M059J (cell line): ENCODE results near the gene SMIM36. TPM values are rescaled to one million over a fixed set of nuclear protein-coding genes. Genes with fewer than 3 reads are reported as not detected.
"Not testable (repeated sequence)": the region's sequence is repeated elsewhere in the genome, so short reads cannot be mapped to it uniquely, and the experiment has no call there.

ENCODE experiments used
- DNase-seq: peaks from one replicate; pipeline ENCODE4 v3.0.0-alpha.2; 2012; ENCODE audit warnings: low read depth
- total RNA-seq: library from RNA; depleted of rRNA; stranded (reverse); fragments of >200 nt; shearing (Covaris generic); gene quantifications from 2 replicates; pipeline ENCODE4 v1.2.3, GENCODE V29; 2014; rRNA removed

SMIM36 gene
- total RNA-seq, result not detected in 2 replicates

GRCh38 chr17:55510986-55511721 is at the start of gene SMIM36:
Gene SMIM36, minus strand, starts transcription at chr17:55511452.
- DNase-seq, result no peak

GRCh38 chr17:55555772-55556171 is 44.5 kb upstream of the SMIM36 start:
- DNase-seq, result no peak

GRCh38 chr17:55549140-55549539 is 37.9 kb upstream of the SMIM36 start:
- DNase-seq, result peak; percentile 50

- no peak for DNase-seq
Observed at GRCh38 chr17:55546991-55547664, 35.9 kb upstream of the SMIM36 start.

GRCh38 chr17:55546481-55546880 is 35.2 kb upstream of the SMIM36 start:
- DNase-seq, result no peak

GRCh38 chr17:55545806-55546205 is 34.6 kb upstream of the SMIM36 start:
- no peak for DNase-seq

GRCh38 chr17:55543709-55544108 is 32.5 kb upstream of the SMIM36 start:
- no peak for DNase-seq

- DNase-seq, result peak; percentile 65
Observed at GRCh38 chr17:55540414-55541091, 29.3 kb upstream of the SMIM36 start.

- no peak for DNase-seq
Observed at GRCh38 chr17:55536205-55536604, 25.0 kb upstream of the SMIM36 start.

GRCh38 chr17:55533608-55534007 is 22.4 kb upstream of the SMIM36 start:
- DNase-seq, result peak; percentile 15

GRCh38 chr17:55532670-55533069 is 21.4 kb upstream of the SMIM36 start:
- DNase-seq, result no peak

GRCh38 chr17:55531053-55531728 is 19.9 kb upstream of the SMIM36 start:
- no peak for DNase-seq

GRCh38 chr17:55530064-55530463 is 18.8 kb upstream of the SMIM36 start:
- DNase-seq, result no peak

GRCh38 chr17:55527540-55528118 is 16.4 kb upstream of the SMIM36 start:
- peak; percentile 52 for DNase-seq

- DNase-seq, result no peak
Observed at GRCh38 chr17:55524440-55525220, 13.4 kb upstream of the SMIM36 start.

- not testable (repeated sequence) for DNase-seq
Observed at GRCh38 chr17:55523032-55523431, 11.8 kb upstream of the SMIM36 start.

GRCh38 chr17:55521186-55521585 is 9.9 kb upstream of the SMIM36 start:
- DNase-seq, result no peak

- no peak for DNase-seq
Observed at GRCh38 chr17:55520402-55520801, 9.2 kb upstream of the SMIM36 start.

- DNase-seq, result no peak
Observed at GRCh38 chr17:55518510-55518909, 7.3 kb upstream of the SMIM36 start.

- peak; percentile 71 for DNase-seq
Observed at GRCh38 chr17:55513885-55514590, 2.8 kb upstream of the SMIM36 start.
